Liver (tissue), 3 donors: ENCODE data around the gene GAMT.

ENCODE experiments used
- CTCF ChIP-seq: fragments of 150-350 bp; IDR thresholded peaks from 2 replicates; pipeline ENCODE4 v1.5.1; 2017; ENCODE audit warnings: improper control_type of control experiment, low read depth, low read length; ENCODE audit not compliant: missing input control
- NR2F2 ChIP-seq: IDR thresholded peaks from 2 replicates; pipeline ENCODE4 v1.6.1; 2016; ENCODE audit warnings: antibody characterized with exemption
- TAF1 ChIP-seq: conservative IDR thresholded peaks from 2 replicates; pipeline ENCODE4 v1.6.1; 2016; ENCODE audit warnings: antibody characterized with exemption, mild to moderate bottlenecking
- YY1 ChIP-seq: IDR thresholded peaks from 2 replicates; pipeline ENCODE4 v1.6.1; 2016; ENCODE audit warnings: antibody characterized with exemption, mild to moderate bottlenecking
- TF ChIP-seq, protein P1 (sequence below): IDR thresholded peaks from 2 replicates; pipeline ENCODE4 v1.6.1; 2016; ENCODE audit warnings: antibody characterized with exemption
- TF ChIP-seq, protein P2 (sequence below): IDR thresholded peaks from 2 replicates; pipeline ENCODE4 v1.6.1; 2016; ENCODE audit warnings: antibody characterized with exemption, mild to moderate bottlenecking
- donor health status: healthy.
- donor health status: healthy.

GRCh38 chr19:1379961-1380489, 21.3 kb downstream of the GAMT start:
- no peak for TF ChIP-seq CTCF
- no peak for TF ChIP-seq TAF1
- TF ChIP-seq, protein P1, sequence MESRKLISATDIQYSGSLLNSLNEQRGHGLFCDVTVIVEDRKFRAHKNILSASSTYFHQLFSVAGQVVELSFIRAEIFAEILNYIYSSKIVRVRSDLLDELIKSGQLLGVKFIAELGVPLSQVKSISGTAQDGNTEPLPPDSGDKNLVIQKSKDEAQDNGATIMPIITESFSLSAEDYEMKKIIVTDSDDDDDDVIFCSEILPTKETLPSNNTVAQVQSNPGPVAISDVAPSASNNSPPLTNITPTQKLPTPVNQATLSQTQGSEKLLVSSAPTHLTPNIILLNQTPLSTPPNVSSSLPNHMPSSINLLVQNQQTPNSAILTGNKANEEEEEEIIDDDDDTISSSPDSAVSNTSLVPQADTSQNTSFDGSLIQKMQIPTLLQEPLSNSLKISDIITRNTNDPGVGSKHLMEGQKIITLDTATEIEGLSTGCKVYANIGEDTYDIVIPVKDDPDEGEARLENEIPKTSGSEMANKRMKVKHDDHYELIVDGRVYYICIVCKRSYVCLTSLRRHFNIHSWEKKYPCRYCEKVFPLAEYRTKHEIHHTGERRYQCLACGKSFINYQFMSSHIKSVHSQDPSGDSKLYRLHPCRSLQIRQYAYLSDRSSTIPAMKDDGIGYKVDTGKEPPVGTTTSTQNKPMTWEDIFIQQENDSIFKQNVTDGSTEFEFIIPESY: no peak
- TF ChIP-seq YY1: no peak
- TF ChIP-seq, protein P2, sequence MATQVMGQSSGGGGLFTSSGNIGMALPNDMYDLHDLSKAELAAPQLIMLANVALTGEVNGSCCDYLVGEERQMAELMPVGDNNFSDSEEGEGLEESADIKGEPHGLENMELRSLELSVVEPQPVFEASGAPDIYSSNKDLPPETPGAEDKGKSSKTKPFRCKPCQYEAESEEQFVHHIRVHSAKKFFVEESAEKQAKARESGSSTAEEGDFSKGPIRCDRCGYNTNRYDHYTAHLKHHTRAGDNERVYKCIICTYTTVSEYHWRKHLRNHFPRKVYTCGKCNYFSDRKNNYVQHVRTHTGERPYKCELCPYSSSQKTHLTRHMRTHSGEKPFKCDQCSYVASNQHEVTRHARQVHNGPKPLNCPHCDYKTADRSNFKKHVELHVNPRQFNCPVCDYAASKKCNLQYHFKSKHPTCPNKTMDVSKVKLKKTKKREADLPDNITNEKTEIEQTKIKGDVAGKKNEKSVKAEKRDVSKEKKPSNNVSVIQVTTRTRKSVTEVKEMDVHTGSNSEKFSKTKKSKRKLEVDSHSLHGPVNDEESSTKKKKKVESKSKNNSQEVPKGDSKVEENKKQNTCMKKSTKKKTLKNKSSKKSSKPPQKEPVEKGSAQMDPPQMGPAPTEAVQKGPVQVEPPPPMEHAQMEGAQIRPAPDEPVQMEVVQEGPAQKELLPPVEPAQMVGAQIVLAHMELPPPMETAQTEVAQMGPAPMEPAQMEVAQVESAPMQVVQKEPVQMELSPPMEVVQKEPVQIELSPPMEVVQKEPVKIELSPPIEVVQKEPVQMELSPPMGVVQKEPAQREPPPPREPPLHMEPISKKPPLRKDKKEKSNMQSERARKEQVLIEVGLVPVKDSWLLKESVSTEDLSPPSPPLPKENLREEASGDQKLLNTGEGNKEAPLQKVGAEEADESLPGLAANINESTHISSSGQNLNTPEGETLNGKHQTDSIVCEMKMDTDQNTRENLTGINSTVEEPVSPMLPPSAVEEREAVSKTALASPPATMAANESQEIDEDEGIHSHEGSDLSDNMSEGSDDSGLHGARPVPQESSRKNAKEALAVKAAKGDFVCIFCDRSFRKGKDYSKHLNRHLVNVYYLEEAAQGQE: no peak
- no peak for TF ChIP-seq NR2F2
